GM12891 (cell line): ENCODE results near the gene ANO10.

ENCODE experiments used
- PAX5 ChIP-seq: IDR thresholded peaks from 2 replicates; pipeline ENCODE4 v1.6.1; 2011; ENCODE audit warnings: low read length, moderate library complexity, mild to moderate bottlenecking; ENCODE audit not compliant: insufficient read depth, severe bottlenecking
- POLR2A ChIP-seq: IDR thresholded peaks from 2 replicates; pipeline ENCODE4 v1.6.1; 2011; ENCODE audit warnings: low read depth, low read length, control low read depth
- POLR2AphosphoS5 ChIP-seq: IDR thresholded peaks from 2 replicates; pipeline ENCODE4 v1.6.1; 2011; ENCODE audit warnings: low read depth, low read length, control low read depth
- POU2F2 ChIP-seq: IDR thresholded peaks from 2 replicates; pipeline ENCODE4 v1.6.1; 2011; ENCODE audit warnings: low read depth, mild to moderate bottlenecking, control low read depth, low read length, moderate library complexity
- SPI1 ChIP-seq: IDR thresholded peaks from 2 replicates; pipeline ENCODE4 v1.6.1; 2011; ENCODE audit warnings: low read depth, low read length, control low read depth
- TAF1 ChIP-seq: IDR thresholded peaks from 2 replicates; pipeline ENCODE4 v1.6.1; 2011; ENCODE audit warnings: low read depth, low read length, control low read depth

- TF ChIP-seq POLR2A = no peak
- TF ChIP-seq POLR2AphosphoS5 = no peak
- no peak for TF ChIP-seq TAF1
- TF ChIP-seq POU2F2 = no peak
- no peak for TF ChIP-seq PAX5
- TF ChIP-seq SPI1 = no peak
Observed at GRCh38 chr3:43515208-43515917, 106.4 kb downstream of the ANO10 start.
